Ascending aorta (tissue), 2 donors: ENCODE data around the gene TRIM2. TPM values are rescaled to one million over a fixed set of nuclear protein-coding genes. Genes with fewer than 3 reads are reported as not detected.

ENCODE experiments used
- DNase-seq, 2 donors: peaks; one replicate each; pipeline ENCODE4 v3.0.0-alpha.2; 2019; ENCODE audit warnings: low spot score in 2 of 2
- H3K27ac ChIP-seq, 2 donors: fragments of 200-600 bp; sonication (generic); one replicate each; pipeline ENCODE4 v1.5.1; 2016 to 2017; ENCODE audit warnings: mild to moderate bottlenecking in 1 of 2
- H3K27me3 ChIP-seq: fragments of 200-600 bp; sonication (generic); one replicate; pipeline ENCODE4 v1.5.1; 2017
- H3K36me3 ChIP-seq, 2 donors: fragments of 200-600 bp; sonication (generic); one replicate each; pipeline ENCODE4 v1.5.1; 2016
- H3K4me1 ChIP-seq, 2 donors: fragments of 200-600 bp; sonication (generic); one replicate each; pipeline ENCODE4 v1.5.1; 2016 to 2017; ENCODE audit warnings: mild to moderate bottlenecking in 1 of 2
- H3K4me3 ChIP-seq, 2 donors: fragments of 200-600 bp; sonication (generic); one replicate each; pipeline ENCODE4 v1.5.1; 2016 to 2017; ENCODE audit warnings: mild to moderate bottlenecking in 1 of 2
- H3K9me3 ChIP-seq, 2 donors: fragments of 200-600 bp; sonication (generic); one replicate each; pipeline ENCODE4 v1.5.1; 2016
- intact Hi-C: fragments of 100-400 bp; cut with DNase I; formaldehyde crosslinking; loops from one replicate; pipeline ENCODE4 v1.15.1; 2023
- total RNA-seq: library from RNA; depleted of rRNA; stranded (reverse); fragments of >200 nt; gene quantifications from one replicate; pipeline ENCODE4 v1.1.0, GENCODE V29; 2016
- TF ChIP-seq, protein P1 (sequence below), 3 experiments: fragments of 200-600 bp in 2 of 3; fragments of 450-650 bp in 1 of 3; sonication (generic) in 2 of 3; IDR thresholded peaks; one replicate each; pipeline ENCODE4 v1.5.1; 2016 to 2019; ENCODE audit warnings: antibody characterized with exemption in 3 of 3, mild to moderate bottlenecking in 1 of 3, moderate library complexity in 1 of 3

TRIM2 gene
- total RNA-seq, 1 donor from 2014 or later: 33.3 TPM

DNA sequence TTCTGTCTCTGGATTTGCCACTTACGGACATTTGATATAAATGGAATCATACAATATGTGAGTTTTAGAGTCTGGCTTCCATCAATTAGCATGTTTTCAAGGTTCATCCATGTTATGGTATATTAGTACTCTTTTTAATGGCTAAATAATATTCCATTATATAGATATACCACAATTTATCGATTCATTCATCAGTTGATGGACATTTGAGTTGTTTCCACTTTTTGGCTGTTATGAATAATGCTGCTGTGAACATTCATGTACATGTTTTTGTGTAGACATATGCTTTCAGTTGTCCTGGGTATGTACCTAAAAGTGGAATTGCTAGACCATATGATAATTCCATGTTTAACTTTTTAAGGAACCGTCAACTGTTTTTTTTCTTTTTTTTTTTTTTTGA lies 79.0 kb downstream of the TRIM2 start:
- no peak overlapping the region for H3K4me3 ChIP-seq
- H3K27me3 ChIP-seq: no peaks in the 10 kb centered on the region
- peaks cover 5 to 12% of the 10 kb centered on the region in 2 donors for H3K9me3 ChIP-seq
- no peaks in the 10 kb centered on the region for H3K4me1 ChIP-seq
- no peak for DNase-seq
- TF ChIP-seq, protein P1, sequence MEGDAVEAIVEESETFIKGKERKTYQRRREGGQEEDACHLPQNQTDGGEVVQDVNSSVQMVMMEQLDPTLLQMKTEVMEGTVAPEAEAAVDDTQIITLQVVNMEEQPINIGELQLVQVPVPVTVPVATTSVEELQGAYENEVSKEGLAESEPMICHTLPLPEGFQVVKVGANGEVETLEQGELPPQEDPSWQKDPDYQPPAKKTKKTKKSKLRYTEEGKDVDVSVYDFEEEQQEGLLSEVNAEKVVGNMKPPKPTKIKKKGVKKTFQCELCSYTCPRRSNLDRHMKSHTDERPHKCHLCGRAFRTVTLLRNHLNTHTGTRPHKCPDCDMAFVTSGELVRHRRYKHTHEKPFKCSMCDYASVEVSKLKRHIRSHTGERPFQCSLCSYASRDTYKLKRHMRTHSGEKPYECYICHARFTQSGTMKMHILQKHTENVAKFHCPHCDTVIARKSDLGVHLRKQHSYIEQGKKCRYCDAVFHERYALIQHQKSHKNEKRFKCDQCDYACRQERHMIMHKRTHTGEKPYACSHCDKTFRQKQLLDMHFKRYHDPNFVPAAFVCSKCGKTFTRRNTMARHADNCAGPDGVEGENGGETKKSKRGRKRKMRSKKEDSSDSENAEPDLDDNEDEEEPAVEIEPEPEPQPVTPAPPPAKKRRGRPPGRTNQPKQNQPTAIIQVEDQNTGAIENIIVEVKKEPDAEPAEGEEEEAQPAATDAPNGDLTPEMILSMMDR (IDR thresholded peaks at IDR 0.05): no peak
- peaks cover 6 to 20% of the 10 kb centered on the region in 2 donors for H3K36me3 ChIP-seq
- intact Hi-C loops: no loop called here
- H3K27ac ChIP-seq: no peak overlapping the region

DNA sequence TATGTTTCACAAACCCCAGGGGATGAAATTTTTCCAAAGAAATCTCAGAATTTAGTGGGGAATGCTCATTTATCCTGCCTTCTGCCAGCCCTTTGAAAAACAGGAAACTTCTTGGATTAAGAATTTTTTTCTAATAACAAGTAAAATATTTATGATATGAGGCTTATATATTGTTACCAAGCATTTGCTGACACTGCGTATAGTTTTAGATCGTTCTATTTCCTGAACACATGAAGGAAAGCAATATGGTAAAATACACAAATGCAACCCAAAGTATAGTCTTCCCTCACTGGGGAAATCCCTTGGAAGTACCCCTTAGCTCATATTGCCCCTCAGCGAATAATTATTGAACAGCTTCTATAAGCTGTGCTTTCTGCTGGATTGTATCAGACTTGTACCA lies 85.9 kb downstream of the TRIM2 start:
- peaks cover 0 to 7% of the 10 kb centered on the region in 2 donors for H3K4me1 ChIP-seq
- intact Hi-C loops: no loop called here

DNA sequence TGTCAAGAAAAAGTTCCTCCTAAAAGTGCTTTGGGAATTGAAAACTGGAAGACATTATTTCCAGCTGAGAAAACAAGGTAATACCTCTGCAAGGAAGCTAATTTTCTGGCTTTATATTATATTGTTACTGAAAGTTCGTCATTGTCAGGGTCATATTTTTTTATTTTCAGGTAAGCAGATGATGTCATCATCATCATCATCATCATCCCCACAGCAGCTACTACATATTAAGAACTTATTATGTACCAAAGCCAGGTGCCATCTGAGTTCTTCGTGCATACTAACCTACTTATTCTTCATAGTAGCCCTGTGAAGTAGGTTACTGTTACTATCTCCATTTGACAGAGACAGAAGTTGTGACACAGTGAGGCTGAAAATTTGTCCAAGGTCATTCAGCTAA lies 87.3 kb downstream of the TRIM2 start:
- Histone ChIP-seq H3K4me1 (peaks cover 0 to 14% of the 10 kb centered on the region in 2 donors), H3K36me3 (peaks cover 0 to 20% of the 10 kb centered on the region in 2 donors), H3K4me3 (no peak overlapping the region), H3K9me3 (peaks cover 0 to 4% of the 10 kb centered on the region in 2 donors), H3K27me3 (no peaks in the 10 kb centered on the region), H3K27ac (no peak overlapping the region)
- intact Hi-C loops: no loop called here
- no peak for DNase-seq
- TF ChIP-seq, protein P1 (IDR thresholded peaks at IDR 0.05): no peak

More for the DNA sequence above, 85.9 kb downstream of the TRIM2 start:
- H3K4me3 ChIP-seq: no peak overlapping the region
- H3K36me3 ChIP-seq: peaks cover 0 to 8% of the 10 kb centered on the region in 2 donors
- no peaks in the 10 kb centered on the region for H3K27me3 ChIP-seq
- no peak overlapping the region for H3K27ac ChIP-seq
- H3K9me3 ChIP-seq: peaks cover 0 to 5% of the 10 kb centered on the region in 2 donors
- TF ChIP-seq, protein P1 (IDR thresholded peaks at IDR 0.05): no peak
- DNase-seq: no peak

DNA sequence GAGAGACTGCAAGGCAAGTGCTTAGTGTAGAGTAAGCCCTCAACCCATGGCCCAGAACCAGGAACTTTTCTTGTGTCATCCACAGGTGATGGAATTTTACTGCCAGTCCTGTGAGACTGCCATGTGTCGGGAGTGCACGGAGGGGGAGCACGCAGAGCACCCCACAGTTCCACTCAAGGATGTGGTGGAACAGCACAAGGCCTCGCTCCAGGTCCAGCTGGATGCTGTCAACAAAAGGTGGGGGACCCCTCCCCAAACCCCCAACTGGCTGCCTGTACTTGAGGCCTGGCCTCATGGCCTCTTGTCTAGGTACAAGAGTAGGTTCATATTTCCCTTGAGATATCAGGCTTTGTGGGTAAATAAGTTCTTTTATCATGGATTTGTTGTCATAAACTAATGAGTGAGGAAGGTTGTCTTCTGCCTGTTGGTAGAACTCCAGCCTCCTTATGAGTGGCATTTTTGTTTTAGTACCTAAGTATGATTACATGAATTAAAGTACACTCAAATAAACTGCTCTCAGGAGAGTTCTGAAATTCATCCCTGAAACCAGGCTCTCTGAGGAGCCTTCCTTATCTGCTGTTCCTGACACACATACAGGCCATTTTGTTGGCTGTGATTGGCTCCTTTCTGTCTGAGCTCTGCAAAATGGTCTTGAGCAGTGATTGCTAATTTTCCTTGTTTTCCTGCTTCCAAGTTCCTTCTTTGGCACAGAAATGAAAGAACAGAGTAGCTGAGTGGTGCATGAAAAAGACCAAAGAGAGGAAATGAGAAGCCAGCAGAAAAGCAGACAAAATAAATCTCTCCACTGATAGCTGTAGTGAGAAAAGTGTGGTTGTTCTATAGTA lies 88.9 kb downstream of the TRIM2 start:
- H3K4me3 ChIP-seq: no peak overlapping the region
- peaks cover 0 to 16% of the 10 kb centered on the region in 2 donors for H3K4me1 ChIP-seq
- TF ChIP-seq, protein P1 (IDR thresholded peaks at IDR 0.05): no peak
- H3K9me3 ChIP-seq: peaks cover 0 to 3% of the 10 kb centered on the region in 2 donors
- H3K36me3 ChIP-seq: peaks cover 0 to 19% of the 10 kb centered on the region in 2 donors
- H3K27ac ChIP-seq: no peak overlapping the region
- DNase-seq: no peak
- H3K27me3 ChIP-seq: no peaks in the 10 kb centered on the region
- intact Hi-C loops: no loop called here

DNA sequence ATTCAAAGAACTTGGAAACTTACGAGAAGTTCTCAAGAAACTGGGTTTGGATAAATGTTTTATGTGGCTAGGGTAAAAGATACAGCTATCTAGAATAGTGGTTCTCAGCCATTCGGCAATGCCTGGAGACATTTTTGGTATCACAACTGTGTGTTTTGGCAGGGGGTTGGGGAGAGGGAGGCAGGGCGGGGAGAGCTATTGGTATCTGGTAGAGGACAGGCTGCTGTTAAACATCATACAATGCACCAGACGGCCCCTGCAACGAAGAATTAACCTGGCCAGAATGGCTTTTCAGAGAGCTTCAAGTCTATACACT lies 89.5 kb downstream of the TRIM2 start:
- Histone ChIP-seq H3K36me3 (peaks cover 0 to 16% of the 10 kb centered on the region in 2 donors), H3K4me3 (no peak overlapping the region), H3K9me3 (no peaks in the 10 kb centered on the region), H3K27ac (no peak overlapping the region), H3K4me1 (peaks cover 0 to 16% of the 10 kb centered on the region in 2 donors), H3K27me3 (no peaks in the 10 kb centered on the region)
- TF ChIP-seq, protein P1 (IDR thresholded peaks at IDR 0.05): no peak
- DNase-seq: no peak
- intact Hi-C loops: no loop called here
